Dedifferentiated amniotic fluid mesenchymal stem cell (primary cell): ENCODE results near the gene RAB3IP.
"Not testable (repeated sequence)": the region's sequence is repeated elsewhere in the genome, so short reads cannot be mapped to it uniquely, and the experiment has no call there.

ENCODE experiments used
- DNase-seq: peaks from one replicate; pipeline ENCODE4 v3.0.0-alpha.2; 2016; ENCODE audit errors: extremely low spot score

Gene RAB3IP

GRCh38 chr12:69756088-69756755 is 17.6 kb downstream of the RAB3IP start:
- no peak for DNase-seq

GRCh38 chr12:69758105-69758504 is 19.4 kb downstream of the RAB3IP start:
- no peak for DNase-seq

- DNase-seq: not testable (repeated sequence)
Observed at GRCh38 chr12:69759581-69759980, 20.9 kb downstream of the RAB3IP start.

GRCh38 chr12:69765515-69765914 is 26.9 kb downstream of the RAB3IP start:
- no peak for DNase-seq

GRCh38 chr12:69766260-69766659 is 27.6 kb downstream of the RAB3IP start:
- no peak for DNase-seq

- DNase-seq: no peak
Observed at GRCh38 chr12:69779928-69780327, 41.3 kb downstream of the RAB3IP start.

GRCh38 chr12:69783365-69783764 is 44.7 kb downstream of the RAB3IP start:
- DNase-seq: no peak

- no peak for DNase-seq
Observed at GRCh38 chr12:69789351-69789750, 50.7 kb downstream of the RAB3IP start.

- no peak for DNase-seq
Observed at GRCh38 chr12:69792533-69792932, 53.9 kb downstream of the RAB3IP start.

- DNase-seq: not testable (repeated sequence)
Observed at GRCh38 chr12:69807101-69807897, 68.6 kb downstream of the RAB3IP start.

GRCh38 chr12:69810870-69811498 is 72.3 kb downstream of the RAB3IP start:
- DNase-seq: no peak

GRCh38 chr12:69816082-69816481 is 77.4 kb downstream of the RAB3IP start:
- no peak for DNase-seq

- no peak for DNase-seq
Observed at GRCh38 chr12:69821032-69821455, 82.4 kb downstream of the RAB3IP start.

GRCh38 chr12:69821456-69822159 is 82.9 kb downstream of the RAB3IP start:
- DNase-seq: peak; percentile 19

- no peak for DNase-seq
Observed at GRCh38 chr12:69822201-69822860, 83.7 kb downstream of the RAB3IP start.

GRCh38 chr12:69824028-69824427 is 85.4 kb downstream of the RAB3IP start:
- DNase-seq: no peak

- DNase-seq: no peak
Observed at GRCh38 chr12:69824966-69825560, 86.4 kb downstream of the RAB3IP start, which contains the start of gene MYRFL. Gene MYRFL, plus strand, starts transcription at chr12:69825227. Its CDS starts 291 bp downstream, at chr12:69825518.

GRCh38 chr12:69828897-69829296 is 90.2 kb downstream of the RAB3IP start:
- no peak for DNase-seq

- no peak for DNase-seq
Observed at GRCh38 chr12:69833696-69834095, 95.0 kb downstream of the RAB3IP start.

- DNase-seq: no peak
Observed at GRCh38 chr12:69834147-69834546, 95.5 kb downstream of the RAB3IP start.

- DNase-seq: no peak
Observed at GRCh38 chr12:69834576-69834975, 95.9 kb downstream of the RAB3IP start.
